Mucosa of descending colon (tissue), 3 donors: Measurements from ENCODE around the gene CMBL. TPM values are rescaled to one million over a fixed set of nuclear protein-coding genes. Genes with fewer than 3 reads are reported as not detected.

Source experiments
- ATAC-seq: fragments of 200-7000 bp; cut with Tn5 transposase; one replicate; pipeline ENCODE4 v1.9.1; 2020; ENCODE audit warnings: mild to moderate bottlenecking, moderate library complexity
- DNase-seq, 3 donors: peaks; one replicate each; pipeline ENCODE4 v3.0.0-alpha.2; 2020
- H3K36me3 ChIP-seq: fragments of 200-600 bp; one replicate; pipeline ENCODE4 v1.8.0; 2021; ENCODE audit warnings: low read depth, mild to moderate bottlenecking
- H3K4me1 ChIP-seq: fragments of 200-600 bp; one replicate; pipeline ENCODE4 v1.8.0; 2021; ENCODE audit warnings: low read depth, mild to moderate bottlenecking
- H3K4me3 ChIP-seq: fragments of 200-600 bp; one replicate; pipeline ENCODE4 v1.8.0; 2021; ENCODE audit warnings: mild to moderate bottlenecking
- H3K9me3 ChIP-seq: fragments of 200-600 bp; one replicate; pipeline ENCODE4 v1.8.0; 2021; ENCODE audit warnings: mild to moderate bottlenecking
- intact Hi-C, 2 donors: fragments of 100-400 bp; cut with DNase I in 1 of 2; cut with micrococcal nuclease in 1 of 2; formaldehyde crosslinking; loops; one replicate each; pipeline versions ENCODE4 v1.11.0 to v1.11.1; 2022; cut with DNase I, micrococcal nuclease
- total RNA-seq, 3 donors: library from RNA; stranded (reverse); fragmentation: NEBNext Ultra II Directional in 2 of 3; extraction: Animal tissue kit (Norgen Biotek cat#: 25700) in 2 of 3; gene quantifications; one replicate each; pipeline versions ENCODE4 v1.2.1 to v1.2.4, GENCODE V29; 2021 to 2023
- TF ChIP-seq, protein P1 (sequence below): fragments of 200-600 bp; IDR thresholded peaks from one replicate; pipeline ENCODE4 v1.8.0; 2022; ENCODE audit warnings: antibody characterized with exemption, mild to moderate bottlenecking
- donor health status: DM: no; HTN: no; CAD: no; lungs with moderate emphysema.
- donor health status: DM: no; HTN: no; CAD: no.
- donor health status: DM: no; HTN: yes; CAD: no.

CMBL gene
- total RNA-seq, 3 donors from 2014 or later = 81.4 to 210 (median 97.9) TPM

DNA sequence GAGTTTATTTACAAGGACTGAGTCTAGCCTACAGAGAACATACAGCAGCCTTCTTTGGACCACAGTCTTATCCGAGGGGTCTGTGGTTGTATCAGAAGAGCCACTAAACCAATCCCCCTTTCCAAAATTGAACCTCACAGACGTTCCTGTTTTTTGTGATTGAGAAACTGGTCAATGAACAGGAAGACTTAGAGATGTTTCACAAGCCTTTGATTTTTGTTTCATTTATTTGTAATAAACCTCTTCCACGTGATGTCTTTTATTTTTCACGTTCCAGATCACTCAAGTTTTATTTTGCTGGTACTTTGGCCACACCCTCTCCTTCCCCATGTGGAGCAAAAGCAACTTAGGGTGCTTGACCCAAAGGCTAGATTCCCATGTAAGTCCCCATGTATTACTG is 41.6 kb downstream of the CMBL start:
- H3K4me3 ChIP-seq = no peak overlapping the region
- peaks cover 7% of the 10 kb centered on the region for H3K36me3 ChIP-seq
- intact Hi-C loops = no loop called here
- TF ChIP-seq, protein P1, sequence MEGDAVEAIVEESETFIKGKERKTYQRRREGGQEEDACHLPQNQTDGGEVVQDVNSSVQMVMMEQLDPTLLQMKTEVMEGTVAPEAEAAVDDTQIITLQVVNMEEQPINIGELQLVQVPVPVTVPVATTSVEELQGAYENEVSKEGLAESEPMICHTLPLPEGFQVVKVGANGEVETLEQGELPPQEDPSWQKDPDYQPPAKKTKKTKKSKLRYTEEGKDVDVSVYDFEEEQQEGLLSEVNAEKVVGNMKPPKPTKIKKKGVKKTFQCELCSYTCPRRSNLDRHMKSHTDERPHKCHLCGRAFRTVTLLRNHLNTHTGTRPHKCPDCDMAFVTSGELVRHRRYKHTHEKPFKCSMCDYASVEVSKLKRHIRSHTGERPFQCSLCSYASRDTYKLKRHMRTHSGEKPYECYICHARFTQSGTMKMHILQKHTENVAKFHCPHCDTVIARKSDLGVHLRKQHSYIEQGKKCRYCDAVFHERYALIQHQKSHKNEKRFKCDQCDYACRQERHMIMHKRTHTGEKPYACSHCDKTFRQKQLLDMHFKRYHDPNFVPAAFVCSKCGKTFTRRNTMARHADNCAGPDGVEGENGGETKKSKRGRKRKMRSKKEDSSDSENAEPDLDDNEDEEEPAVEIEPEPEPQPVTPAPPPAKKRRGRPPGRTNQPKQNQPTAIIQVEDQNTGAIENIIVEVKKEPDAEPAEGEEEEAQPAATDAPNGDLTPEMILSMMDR = no peak
- no peak for ATAC-seq
- DNase-seq = no peak
- H3K9me3 ChIP-seq = no peaks in the 10 kb centered on the region
- no peaks in the 10 kb centered on the region for H3K4me1 ChIP-seq

- Histone ChIP-seq H3K4me3 (no peak overlapping the region), H3K36me3 (peaks cover 13% of the 10 kb centered on the region), H3K4me1 (no peaks in the 10 kb centered on the region), H3K9me3 (no peaks in the 10 kb centered on the region)
- ATAC-seq = no peak
- intact Hi-C loops = no loop called here
- TF ChIP-seq, protein P1 = no peak
- DNase-seq = no peak
Observed at GRCh38 chr5:10265245-10266109, 42.2 kb downstream of the CMBL start.

DNA sequence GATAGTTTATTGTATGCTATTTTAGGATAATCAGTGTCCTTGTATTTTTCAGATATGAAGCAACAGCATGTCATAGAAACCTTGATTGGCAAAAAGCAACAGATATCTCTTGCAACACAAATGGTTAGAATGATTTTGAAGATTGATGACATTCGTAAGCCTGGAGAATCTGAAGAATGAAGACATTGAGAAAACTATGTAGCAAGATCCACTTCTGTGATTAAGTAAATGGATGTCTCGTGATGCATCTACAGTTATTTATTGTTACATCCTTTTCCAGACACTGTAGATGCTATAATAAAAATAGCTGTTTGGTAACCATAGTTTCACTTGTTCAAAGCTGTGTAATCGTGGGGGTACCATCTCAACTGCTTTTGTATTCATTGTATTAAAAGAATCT is 43.1 kb downstream of the CMBL start:
- TF ChIP-seq, protein P1 = no peak
- Histone ChIP-seq H3K9me3 (no peaks in the 10 kb centered on the region), H3K36me3 (peaks cover 18% of the 10 kb centered on the region), H3K4me1 (no peaks in the 10 kb centered on the region), H3K4me3 (no peak overlapping the region)
- no peak for ATAC-seq
- DNase-seq = no peak
- intact Hi-C loops = no loop called here

DNA sequence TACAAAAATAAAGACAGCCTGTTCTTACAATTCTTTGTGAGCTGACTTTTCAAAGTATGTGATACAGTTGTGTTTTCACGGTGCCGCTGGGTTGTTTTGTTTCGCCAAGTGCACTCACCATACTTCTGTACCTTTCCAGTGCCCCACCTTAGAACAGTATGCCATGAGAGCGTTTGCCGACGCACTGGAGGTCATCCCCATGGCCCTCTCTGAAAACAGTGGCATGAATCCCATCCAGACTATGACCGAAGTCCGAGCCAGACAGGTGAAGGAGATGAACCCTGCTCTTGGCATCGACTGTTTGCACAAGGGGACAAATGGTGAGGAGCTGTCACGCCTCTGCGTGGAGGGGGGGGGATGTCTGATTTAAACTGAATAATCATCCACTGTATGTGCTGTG is 44.7 kb downstream of the CMBL start:
- H3K4me3 ChIP-seq = no peak overlapping the region
- no peaks in the 10 kb centered on the region for H3K4me1 ChIP-seq
- intact Hi-C loops = no loop called here
- H3K9me3 ChIP-seq = no peaks in the 10 kb centered on the region
- TF ChIP-seq, protein P1 = no peak
- no peak for DNase-seq
- peaks cover 24% of the 10 kb centered on the region for H3K36me3 ChIP-seq
- no peak for ATAC-seq

DNA sequence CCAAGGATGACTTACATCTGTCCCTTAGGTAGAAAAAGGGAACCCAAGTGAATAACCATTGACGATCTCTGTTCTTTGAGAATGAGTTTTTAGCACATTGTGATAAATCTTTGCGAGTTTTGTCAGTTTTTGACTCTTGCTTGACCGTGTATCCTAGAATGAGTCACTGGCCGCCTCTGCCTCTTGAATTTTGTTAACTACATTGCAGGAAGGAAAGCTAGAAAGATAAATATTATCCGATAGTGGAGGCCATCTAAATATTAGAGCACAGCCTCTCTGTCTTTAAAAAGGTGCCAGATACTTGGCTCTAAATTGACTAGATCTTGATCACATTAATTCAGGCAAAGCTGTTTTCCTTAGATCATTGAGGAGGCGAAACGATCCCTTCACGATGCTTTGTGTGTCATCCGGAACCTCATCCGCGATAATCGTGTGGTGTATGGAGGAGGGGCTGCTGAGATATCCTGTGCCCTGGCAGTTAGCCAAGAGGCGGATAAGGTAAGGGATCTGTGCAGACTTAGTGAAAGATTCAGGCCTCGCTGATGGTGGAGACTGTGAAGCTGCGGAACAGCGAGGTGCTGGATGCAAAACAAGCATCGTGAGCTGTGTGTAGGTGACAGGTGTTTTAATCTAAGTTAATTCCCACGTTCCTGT is 45.5 kb downstream of the CMBL start:
- H3K36me3 ChIP-seq = peaks cover 32% of the 10 kb centered on the region
- intact Hi-C loops = no loop called here
- H3K9me3 ChIP-seq = no peaks in the 10 kb centered on the region
- no peak overlapping the region for H3K4me3 ChIP-seq
- no peaks in the 10 kb centered on the region for H3K4me1 ChIP-seq
- DNase-seq = no peak
- TF ChIP-seq, protein P1 = no peak
- ATAC-seq = no peak
